Measurements from ENCODE around the gene TUBG2. TPM values are rescaled to one million over a fixed set of nuclear protein-coding genes. Genes with fewer than 3 reads are reported as not detected.
A peak's percentile ranks its signal among the peaks of the same experiment; 100 is the strongest.

Gene TUBG2
- total and polyA plus RNA-seq, 2 of the 8 experiments (the other 6 are each of a cell fraction or from before 2014, with no cell fraction given) = 14.8 to 16.6 TPM

DNA sequence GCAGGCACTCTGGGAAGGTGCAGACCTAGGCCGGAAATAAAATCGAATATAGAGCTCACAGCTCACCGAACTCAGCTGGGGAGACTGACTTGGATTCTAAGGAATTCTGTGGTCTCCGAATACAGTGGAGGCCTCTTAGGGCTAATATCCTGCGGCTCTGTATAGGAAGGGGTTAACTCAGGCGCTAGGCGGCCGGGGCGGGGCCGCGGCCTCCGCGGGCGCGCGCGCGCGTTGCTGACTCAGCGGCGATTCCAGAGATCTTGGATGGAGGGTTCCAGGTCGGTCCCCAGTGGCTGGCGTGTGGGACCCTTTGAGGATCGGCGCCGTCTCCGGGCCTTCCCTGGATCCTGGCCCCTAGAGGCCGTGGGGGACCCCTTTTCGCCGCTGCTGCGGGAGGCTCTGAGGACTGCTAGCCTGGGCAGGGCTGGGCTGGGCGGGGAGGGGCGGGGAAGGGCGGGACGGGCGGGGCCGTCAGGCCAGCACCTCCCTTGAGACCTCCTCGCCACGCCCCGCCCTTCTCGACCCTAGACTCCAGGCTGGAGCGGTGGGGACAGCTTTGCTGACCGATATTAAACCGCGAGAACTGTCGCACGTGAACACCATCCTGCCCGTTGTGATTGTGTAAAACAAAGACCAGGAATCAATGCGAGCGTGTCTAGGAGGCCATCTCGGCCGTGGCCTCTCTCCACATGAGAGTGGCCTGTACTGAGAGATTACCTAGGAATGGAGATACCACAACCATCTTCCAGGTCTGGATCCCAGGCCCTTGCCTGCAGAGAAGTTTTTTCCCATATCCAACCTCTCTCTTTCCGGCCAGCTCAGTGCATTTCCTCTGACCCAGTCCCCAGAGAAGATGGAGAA is 19.1 kb downstream of the TUBG2 start:
- no peak overlapping the region for H3K14ac ChIP-seq (ENCODE audit: insufficient read length)
- H3K79me2 ChIP-seq (ENCODE audit: control insufficient read depth in 1 of 2, insufficient read depth in 2 of 2, low read length in 2 of 2) = no peaks in the 10 kb centered on the region
- H4K8ac ChIP-seq (ENCODE audit: extremely low read depth, insufficient read depth, low read length) = peak overlapping the region; percentile 81
- peak overlapping the region; percentile 43 for H2AK5ac ChIP-seq (ENCODE audit: low read depth, low read length)
- H3K9me3 ChIP-seq (ENCODE audit: insufficient read depth in 2 of 2, low read depth in 1 of 2, low read length in 1 of 2) = no peaks in the 10 kb centered on the region
- peak overlapping the region; percentile 50 to 86 (median 80) for H3K9ac ChIP-seq (replicated peaks in 1 of 4; ENCODE audit: extremely low read depth in 1 of 4, low read depth in 3 of 4, low read length in 3 of 4)
- H4K5ac ChIP-seq (ENCODE audit: insufficient read length, low read depth, low read length) = peak overlapping the region; percentile 88
- H2AFZ ChIP-seq (ENCODE audit: low read length) = no peak overlapping the region
- peaks cover 3 to 13% of the 10 kb centered on the region in 2 experiments for H4K20me1 ChIP-seq (replicated peaks in 1 of 2; ENCODE audit: control insufficient read depth in 1 of 2, insufficient read depth in 2 of 2, low read length in 2 of 2)
- H2BK20ac ChIP-seq (ENCODE audit: low read length) = peak overlapping the region; percentile 72; the same call in 1 of the 2 replicates
- WGBS, 2 experiments (ENCODE audit: extremely low coverage in 1 of 2, insufficient coverage in 1 of 2, insufficient read length in 1 of 2, insufficient replicate concordance in 2 of 2, low coverage in 1 of 2, low lambda C conversion rate in 2 of 2, missing lambda C conversion rate in 1 of 2) = 5% methylated on average over 42 of the region's 53 CpGs; no CpG with 5 or more reads in 1 of the 2 experiments
- H3K4me1 ChIP-seq (replicated peaks in 1 of 4; ENCODE audit: control insufficient read depth in 3 of 4, insufficient read depth in 4 of 4, low read length in 3 of 4) = peaks cover 0 to 46% (median 35%) of the 10 kb centered on the region in 4 experiments; a peak in 6 of 7 replicates
- H3K4ac ChIP-seq (replicated peaks; ENCODE audit: insufficient read length, low read depth, low read length) = no peak overlapping the region
- H2BK5ac ChIP-seq (ENCODE audit: low read depth, low read length) = peak overlapping the region; percentile 96
- peak overlapping the region; percentile 58 to 83 for H3K4me2 ChIP-seq (ENCODE audit: insufficient read depth in 1 of 2, low read depth in 2 of 2, low read length in 2 of 2)
- no peak overlapping the region for H3K56ac ChIP-seq (replicated peaks; ENCODE audit: insufficient read length, low read depth, low read length)
- CTCF ChIA-PET (ENCODE audit: partially characterized antibody) = interaction anchor here (0.6 to 4.4 kb wide), 13 partner anchors 9 to 130 kb away, joined by 3 to 37 read pairs (median 5); partner anchors contain the start of genes PSMC3IP, RETREG3, TUBG1 and TUBG2
- H3K36me3 ChIP-seq (ENCODE audit: control insufficient read depth in 2 of 4, insufficient read depth in 4 of 4, low read length in 3 of 4) = peaks cover 0 to 4% (median 0%) of the 10 kb centered on the region in 4 experiments; a peak in 2 of 8 replicates
- peak overlapping the region; percentile 96 for H2BK12ac ChIP-seq (ENCODE audit: low read depth, low read length)
- peaks cover 0 to 36% (median 24%) of the 10 kb centered on the region in 4 experiments; a peak in 6 of 7 replicates for H3K27me3 ChIP-seq (replicated peaks in 1 of 4; ENCODE audit: control insufficient read depth in 3 of 4, extremely low read depth in 1 of 4, insufficient read depth in 3 of 4, low read length in 3 of 4)
- peak overlapping the region; percentile 45 for H4K91ac ChIP-seq (replicated peaks; ENCODE audit: insufficient read length, low read length)
- no peaks in the 10 kb centered on the region for H3K79me1 ChIP-seq (ENCODE audit: low read depth, low read length)
- H2BK120ac ChIP-seq (replicated peaks; ENCODE audit: low read depth, low read length) = no peak overlapping the region
- peak overlapping the region; percentile 96; the same call in 1 of the 2 replicates for H3K18ac ChIP-seq (ENCODE audit: extremely low read depth, low read length)
- DNase-seq (ENCODE audit: low read depth in 1 of 2, low spot score in 2 of 2) (peak in 1 of 2 experiments; percentile 92), FAIRE-seq (peak; percentile 52)
- peak overlapping the region; percentile 97; the same call in 1 of the 2 replicates for H2BK15ac ChIP-seq (ENCODE audit: low read length)
- POLR2A ChIA-PET (ENCODE audit: partially characterized antibody) = interaction anchor here (0.5 to 14.0 kb wide), 22 partner anchors 14 to 1057 kb away, joined by 3 to 239 read pairs (median 4); partner anchors contain the start of genes BECN1, COASY, DNAJC7 and MLX
- no peak overlapping the region for H3K23ac ChIP-seq (ENCODE audit: insufficient read length)
- peaks cover 34% of the 10 kb centered on the region for H3K23me2 ChIP-seq (ENCODE audit: low read depth, low read length)
- H3K27ac ChIP-seq (ENCODE audit: low read depth, low read length) = peak overlapping the region; percentile 58
- peak overlapping the region; percentile 44 to 69 (median 62) for H3K4me3 ChIP-seq (ENCODE audit: extremely low read depth in 1 of 4, insufficient read depth in 2 of 4, low read depth in 3 of 4, low read length in 4 of 4)
- TF ChIP-seq CHD1 (IDR thresholded peaks at IDR 0.05; ENCODE audit: low read depth, low read length) (no peak), ZNF274 (IDR thresholded peaks at IDR 0.05; ENCODE audit: borderline replicate concordance, extremely low read depth, low read length) (no peak), POLR2A (IDR thresholded peaks at IDR 0.05; ENCODE audit: control extremely low read depth in 1 of 2, low read depth in 2 of 2, low read length in 2 of 2) (peak in 1 of 2 experiments; percentile 93; a peak in 2 of 3 replicates), TBP (IDR thresholded peaks at IDR 0.05; ENCODE audit: low read depth, low read length) (peak; percentile 62), RNF2 (IDR thresholded peaks at IDR 0.05; ENCODE audit: borderline replicate concordance, low read depth, low read length, missing control alignments, poor library complexity, severe bottlenecking) (no peak), BACH1 (IDR thresholded peaks at IDR 0.05; ENCODE audit: low read length) (peak; percentile 91), BRCA1 (IDR thresholded peaks at IDR 0.05; ENCODE audit: low read depth, low read length) (no peak), EGR1 (IDR thresholded peaks at IDR 0.05; ENCODE audit: borderline replicate concordance, low read depth, low read length) (no peak), POLR2AphosphoS5 (IDR thresholded peaks at IDR 0.05; ENCODE audit: low read depth, low read length) (peak; percentile 84), CHD2 (IDR thresholded peaks at IDR 0.05; ENCODE audit: low read length) (peak; percentile 72; the same call in 1 of the 2 replicates)
- TF ChIP-seq, protein P1, sequence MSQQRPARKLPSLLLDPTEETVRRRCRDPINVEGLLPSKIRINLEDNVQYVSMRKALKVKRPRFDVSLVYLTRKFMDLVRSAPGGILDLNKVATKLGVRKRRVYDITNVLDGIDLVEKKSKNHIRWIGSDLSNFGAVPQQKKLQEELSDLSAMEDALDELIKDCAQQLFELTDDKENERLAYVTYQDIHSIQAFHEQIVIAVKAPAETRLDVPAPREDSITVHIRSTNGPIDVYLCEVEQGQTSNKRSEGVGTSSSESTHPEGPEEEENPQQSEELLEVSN (IDR thresholded peaks at IDR 0.05) = no peak
